GM19240 (cell line): Measurements from ENCODE around the gene CARM1.
"Not testable (repeated sequence)": the region's sequence is repeated elsewhere in the genome, so short reads cannot be mapped to it uniquely, and the experiment has no call there.

Experiments
- DNase-seq: peaks from one replicate; pipeline ENCODE4 v3.0.0; 2011; ENCODE audit warnings: low spot score; ENCODE audit not compliant: insufficient read length

CARM1 gene

GRCh38 chr19:10870955-10871603 is at the start of gene CARM1:
CARM1 (plus strand) TSS chr19:10871553; CDS start chr19:10871703, 150 bp downstream.
- DNase-seq = peak; percentile 93

- no peak for DNase-seq
Observed at GRCh38 chr19:10823690-10824089, 47.7 kb upstream of the CARM1 start.

GRCh38 chr19:10826231-10826630 is 45.1 kb upstream of the CARM1 start:
- DNase-seq = no peak

- no peak for DNase-seq
Observed at GRCh38 chr19:10826846-10827245, 44.5 kb upstream of the CARM1 start.

- DNase-seq = no peak
Observed at GRCh38 chr19:10828981-10829821, 42.2 kb upstream of the CARM1 start.

- DNase-seq = no peak
Observed at GRCh38 chr19:10829967-10830366, 41.4 kb upstream of the CARM1 start.

- no peak for DNase-seq
Observed at GRCh38 chr19:10830370-10830769, 41.0 kb upstream of the CARM1 start.

- no peak for DNase-seq
Observed at GRCh38 chr19:10830931-10831779, 40.2 kb upstream of the CARM1 start.

GRCh38 chr19:10831987-10832938 is 39.1 kb upstream of the CARM1 start:
- DNase-seq = no peak

- no peak for DNase-seq
Observed at GRCh38 chr19:10832939-10833296, 38.4 kb upstream of the CARM1 start.

GRCh38 chr19:10835089-10835753 is 36.1 kb upstream of the CARM1 start:
- peak; percentile 100 for DNase-seq

GRCh38 chr19:10835754-10836478 is 35.4 kb upstream of the CARM1 start, which contains the start of gene TMED1:
TMED1 (minus strand) TSS chr19:10836212; CDS start chr19:10836191, 21 bp downstream.
- DNase-seq = peak; percentile 99

- DNase-seq = no peak
Observed at GRCh38 chr19:10836479-10837330, 34.6 kb upstream of the CARM1 start.

GRCh38 chr19:10837649-10838048 is 33.7 kb upstream of the CARM1 start:
- not testable (repeated sequence) for DNase-seq

GRCh38 chr19:10838377-10838776 is 33.0 kb upstream of the CARM1 start:
- DNase-seq = no peak

- DNase-seq = no peak
Observed at GRCh38 chr19:10839114-10840050, 32.0 kb upstream of the CARM1 start.

- DNase-seq = no peak
Observed at GRCh38 chr19:10842788-10843187, 28.6 kb upstream of the CARM1 start.
